Prostate gland (tissue), 2 donors: Measurements from ENCODE around the gene ZNF804B.

Source experiments
- POLR2A ChIP-seq: fragments of 450-650 bp; IDR thresholded peaks from one replicate; pipeline ENCODE4 v1.6.1; 2016; ENCODE audit warnings: antibody characterized with exemption, mild to moderate bottlenecking
- TF ChIP-seq, protein P1 (sequence below), 4 experiments: fragments of 200-600 bp in 2 of 4; fragments of 450-650 bp in 2 of 4; sonication (generic) in 2 of 4; IDR thresholded peaks; 1 replicate in 3 of 4; 2 replicates in 1 of 4; pipeline ENCODE4 v1.5.1; 2016 to 2019; ENCODE audit warnings: antibody characterized with exemption in 4 of 4, mild to moderate bottlenecking in 2 of 4, moderate library complexity in 2 of 4

DNA sequence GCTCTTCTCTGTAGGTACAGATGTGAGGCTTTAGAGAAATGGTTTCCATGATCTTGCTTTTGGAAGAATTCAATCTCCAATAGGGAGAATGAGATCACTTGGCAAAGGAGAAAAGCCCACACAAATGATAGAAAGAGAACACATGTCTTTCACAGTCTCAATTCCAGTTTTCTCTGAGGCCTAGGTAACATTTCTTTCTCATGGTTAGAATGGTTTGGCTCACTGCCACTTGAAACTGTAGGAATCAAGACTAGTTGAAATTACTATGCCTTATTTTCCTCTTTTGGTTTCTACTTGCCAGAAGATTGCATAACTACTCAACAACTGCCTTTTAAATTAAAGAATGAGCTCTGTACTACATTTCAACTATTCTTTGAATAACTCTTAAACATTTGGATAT lies 312.6 kb downstream of the ZNF804B start:
- TF ChIP-seq, protein P1, sequence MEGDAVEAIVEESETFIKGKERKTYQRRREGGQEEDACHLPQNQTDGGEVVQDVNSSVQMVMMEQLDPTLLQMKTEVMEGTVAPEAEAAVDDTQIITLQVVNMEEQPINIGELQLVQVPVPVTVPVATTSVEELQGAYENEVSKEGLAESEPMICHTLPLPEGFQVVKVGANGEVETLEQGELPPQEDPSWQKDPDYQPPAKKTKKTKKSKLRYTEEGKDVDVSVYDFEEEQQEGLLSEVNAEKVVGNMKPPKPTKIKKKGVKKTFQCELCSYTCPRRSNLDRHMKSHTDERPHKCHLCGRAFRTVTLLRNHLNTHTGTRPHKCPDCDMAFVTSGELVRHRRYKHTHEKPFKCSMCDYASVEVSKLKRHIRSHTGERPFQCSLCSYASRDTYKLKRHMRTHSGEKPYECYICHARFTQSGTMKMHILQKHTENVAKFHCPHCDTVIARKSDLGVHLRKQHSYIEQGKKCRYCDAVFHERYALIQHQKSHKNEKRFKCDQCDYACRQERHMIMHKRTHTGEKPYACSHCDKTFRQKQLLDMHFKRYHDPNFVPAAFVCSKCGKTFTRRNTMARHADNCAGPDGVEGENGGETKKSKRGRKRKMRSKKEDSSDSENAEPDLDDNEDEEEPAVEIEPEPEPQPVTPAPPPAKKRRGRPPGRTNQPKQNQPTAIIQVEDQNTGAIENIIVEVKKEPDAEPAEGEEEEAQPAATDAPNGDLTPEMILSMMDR (IDR thresholded peaks at IDR 0.05), result no peak
- no peak for TF ChIP-seq POLR2A
